ENCODE results near the gene NT5DC1. TPM values are rescaled to one million over a fixed set of nuclear protein-coding genes. Genes with fewer than 3 reads are reported as not detected.

The NT5DC1 gene
- total and polyA plus RNA-seq, 10 donors = 7.4 to 47.5 (median 13.6) TPM

- Histone ChIP-seq H3K27ac (no peak overlapping the region), H3K4me1 (peaks cover 0 to 5% (median 0%) of the 10 kb centered on the region in 6 donors), H3K9me3 (peaks cover 0 to 34% (median 27%) of the 10 kb centered on the region in 8 donors), H3K4me3 (no peak overlapping the region), H3K36me3 (peaks cover 0 to 39% (median 2%) of the 10 kb centered on the region in 6 donors), H3K27me3 (replicated peaks in 1 of 7) (no peaks in the 10 kb centered on the region)
- 91 to 95% (median 94%) methylated on average over 5 of the region's 5 CpGs for WGBS, 5 donors
- no peak for DNase-seq
- TF ChIP-seq POLR2AphosphoS5 (IDR thresholded peaks at IDR 0.05) (no peak), POLR2A (IDR thresholded peaks at IDR 0.05) (no peak), CTCF (IDR thresholded peaks at IDR 0.05 in 8 of 11, conservative IDR thresholded peaks at IDR 0.05 in 3 of 11) (no peak)
- intact Hi-C loops (cut with DNase I; ENCODE audit: low total_unique reads) = no loop called here
These were observed 69.9 kb downstream of the NT5DC1 start for GRCh38 chr6:116170358-116171057.

GRCh38 chr6:116173928-116174327, 73.3 kb downstream of the NT5DC1 start:
- H3K27ac ChIP-seq = no peak overlapping the region
- intact Hi-C loops (cut with DNase I; ENCODE audit: low total_unique reads) = no loop called here
- DNase-seq = no peak
- H3K27me3 ChIP-seq (replicated peaks in 1 of 7) = no peaks in the 10 kb centered on the region
- 60 to 87% (median 64%) methylated on average over 3 of the region's 3 CpGs for WGBS, 5 donors
- H3K4me1 ChIP-seq = no peaks in the 10 kb centered on the region
- peaks cover 0 to 45% (median under 1%) of the 10 kb centered on the region in 6 donors for H3K36me3 ChIP-seq
- H3K4me3 ChIP-seq = no peak overlapping the region
- TF ChIP-seq POLR2A (IDR thresholded peaks at IDR 0.05) (no peak), POLR2AphosphoS5 (IDR thresholded peaks at IDR 0.05) (no peak), CTCF (IDR thresholded peaks at IDR 0.05 in 8 of 11, conservative IDR thresholded peaks at IDR 0.05 in 3 of 11) (no peak)
- peaks cover 0 to 29% (median 24%) of the 10 kb centered on the region in 8 donors for H3K9me3 ChIP-seq

GRCh38 chr6:116175344-116175743, 74.7 kb downstream of the NT5DC1 start:
- H3K27me3 ChIP-seq (replicated peaks in 1 of 7) = no peaks in the 10 kb centered on the region
- H3K4me3 ChIP-seq = no peak overlapping the region
- no peak for TF ChIP-seq POLR2AphosphoS5 (IDR thresholded peaks at IDR 0.05)
- TF ChIP-seq POLR2A (IDR thresholded peaks at IDR 0.05) = no peak
- no peak for TF ChIP-seq CTCF (IDR thresholded peaks at IDR 0.05 in 8 of 11, conservative IDR thresholded peaks at IDR 0.05 in 3 of 11)
- WGBS, 5 donors = 96 to 98% (median 97%) methylated on average over 2 of the region's 2 CpGs
- peaks cover 0 to 29% (median 24%) of the 10 kb centered on the region in 8 donors for H3K9me3 ChIP-seq
- H3K27ac ChIP-seq = no peak overlapping the region
- peaks cover 0 to 45% (median 0%) of the 10 kb centered on the region in 6 donors for H3K36me3 ChIP-seq
- no peaks in the 10 kb centered on the region for H3K4me1 ChIP-seq
- DNase-seq = no peak
- intact Hi-C loops (cut with DNase I; ENCODE audit: low total_unique reads) = no loop called here

GRCh38 chr6:116176596-116176995, 75.9 kb downstream of the NT5DC1 start:
- intact Hi-C loops (cut with DNase I; ENCODE audit: low total_unique reads) = no loop called here

More at GRCh38 chr6:116176596-116176995, 75.9 kb downstream of the NT5DC1 start:
- no peak for DNase-seq
- H3K27me3 ChIP-seq (replicated peaks in 1 of 7) = no peaks in the 10 kb centered on the region
- no peak for TF ChIP-seq CTCF (IDR thresholded peaks at IDR 0.05 in 8 of 11, conservative IDR thresholded peaks at IDR 0.05 in 3 of 11)
- no peak for TF ChIP-seq POLR2A (IDR thresholded peaks at IDR 0.05)
- no peak for TF ChIP-seq POLR2AphosphoS5 (IDR thresholded peaks at IDR 0.05)
- H3K36me3 ChIP-seq = peaks cover 0 to 45% (median 0%) of the 10 kb centered on the region in 6 donors
- no peaks in the 10 kb centered on the region for H3K4me1 ChIP-seq
- no peak overlapping the region for H3K27ac ChIP-seq
- H3K9me3 ChIP-seq = peaks cover 0 to 29% (median 24%) of the 10 kb centered on the region in 8 donors
- 83 to 93% (median 89%) methylated on average over 2 of the region's 2 CpGs for WGBS, 5 donors
- H3K4me3 ChIP-seq = no peak overlapping the region

All from spleen (tissue), 11 donors.